ENCODE measurements around the gene PPARD. TPM values are rescaled to one million over a fixed set of nuclear protein-coding genes. Genes with fewer than 3 reads are reported as not detected.

Gene PPARD
- total RNA-seq, 1 experiment from 2014 or later, result 26.8 TPM

- DNase-seq, result no peak
- no TSS peak for BruUV-seq (replicated peaks)
- peak overlapping the region; percentile 34 for H3K27ac Mint-ChIP-seq (ENCODE audit: unreplicated experiment)
Observed at GRCh38 chr6:35317483-35318195, 24.7 kb upstream of the PPARD start.

GRCh38 chr6:35318196-35319171, 23.9 kb upstream of the PPARD start:
- TF ChIP-seq CTCF (IDR thresholded peaks at IDR 0.05; ENCODE audit: unreplicated experiment), result peak; percentile 9
- H3K27ac Mint-ChIP-seq (ENCODE audit: unreplicated experiment), result peak overlapping the region; percentile 34
- intact Hi-C loops (cut with micrococcal nuclease; ENCODE audit: unreplicated experiment), result no loop called here
- H3K36me3 Mint-ChIP-seq (ENCODE audit: insufficient read depth, unreplicated experiment), result peaks cover 17% of the 10 kb centered on the region
- peaks cover 9% of the 10 kb centered on the region for H3K4me1 Mint-ChIP-seq (ENCODE audit: low read depth, unreplicated experiment)
- H3K4me3 Mint-ChIP-seq (ENCODE audit: low read depth, unreplicated experiment), result peak overlapping the region; percentile 91
- peak; percentile 98 for DNase-seq
- no TSS peak for BruUV-seq (replicated peaks)
- CTCF ChIA-PET, result interaction anchor here (0.6 to 1.9 kb wide), 14 partner anchors 9 to 150 kb away, joined by 3 to 15 read pairs (median 5); partner anchors contain the start of genes DEF6, FANCE, PPARD and RPL10A
- no peaks in the 10 kb centered on the region for H3K9me3 Mint-ChIP-seq (ENCODE audit: low read depth, unreplicated experiment)
- no peaks in the 10 kb centered on the region for H3K27me3 Mint-ChIP-seq (ENCODE audit: unreplicated experiment)

More at GRCh38 chr6:35317483-35318195, 24.7 kb upstream of the PPARD start:
- peak overlapping the region; percentile 91 for H3K4me3 Mint-ChIP-seq (ENCODE audit: low read depth, unreplicated experiment)
- CTCF ChIA-PET, result interaction anchor here (0.6 to 1.9 kb wide), 14 partner anchors 10 to 151 kb away, joined by 3 to 15 read pairs (median 5); partner anchors contain the start of genes DEF6, FANCE, PPARD and RPL10A
- TF ChIP-seq CTCF (IDR thresholded peaks at IDR 0.05; ENCODE audit: unreplicated experiment), result peak; percentile 17
- peaks cover 17% of the 10 kb centered on the region for H3K36me3 Mint-ChIP-seq (ENCODE audit: insufficient read depth, unreplicated experiment)
- no peaks in the 10 kb centered on the region for H3K27me3 Mint-ChIP-seq (ENCODE audit: unreplicated experiment)
- no peaks in the 10 kb centered on the region for H3K9me3 Mint-ChIP-seq (ENCODE audit: low read depth, unreplicated experiment)
- peaks cover 9% of the 10 kb centered on the region for H3K4me1 Mint-ChIP-seq (ENCODE audit: low read depth, unreplicated experiment)
- intact Hi-C loops (cut with micrococcal nuclease; ENCODE audit: unreplicated experiment), result no loop called here

- Mint-ChIP-seq H3K4me1 (ENCODE audit: low read depth, unreplicated experiment) (peaks cover 9% of the 10 kb centered on the region), H3K9me3 (ENCODE audit: low read depth, unreplicated experiment) (no peaks in the 10 kb centered on the region), H3K27ac (ENCODE audit: unreplicated experiment) (no peak overlapping the region), H3K4me3 (ENCODE audit: low read depth, unreplicated experiment) (no peak overlapping the region), H3K36me3 (ENCODE audit: insufficient read depth, unreplicated experiment) (peaks cover 17% of the 10 kb centered on the region), H3K27me3 (ENCODE audit: unreplicated experiment) (no peaks in the 10 kb centered on the region)
- no peak for TF ChIP-seq CTCF (IDR thresholded peaks at IDR 0.05; ENCODE audit: unreplicated experiment)
- BruUV-seq (replicated peaks), result no TSS peak
- intact Hi-C loops (cut with micrococcal nuclease; ENCODE audit: unreplicated experiment), result no loop called here
- no peak for DNase-seq
- CTCF ChIA-PET, result interaction anchor here (0.6 to 1.9 kb wide), 4 partner anchors 8 to 206 kb away, joined by 3 to 9 read pairs (median 5); no protein-coding TSS in a partner anchor
Observed at GRCh38 chr6:35319346-35320030, 22.9 kb upstream of the PPARD start.

- H3K4me3 Mint-ChIP-seq (ENCODE audit: low read depth, unreplicated experiment), result no peak overlapping the region
- CTCF ChIA-PET, result interaction anchor here (0.6 to 0.7 kb wide), 2 partner anchors 14 to 205 kb away, joined by 3 to 5 read pairs; no protein-coding TSS in a partner anchor
- peaks cover 17% of the 10 kb centered on the region for H3K36me3 Mint-ChIP-seq (ENCODE audit: insufficient read depth, unreplicated experiment)
- no peaks in the 10 kb centered on the region for H3K27me3 Mint-ChIP-seq (ENCODE audit: unreplicated experiment)
- no TSS peak for BruUV-seq (replicated peaks)
- H3K4me1 Mint-ChIP-seq (ENCODE audit: low read depth, unreplicated experiment), result peaks cover 9% of the 10 kb centered on the region
- intact Hi-C loops (cut with micrococcal nuclease; ENCODE audit: unreplicated experiment), result no loop called here
- no peak for DNase-seq
- no peak for TF ChIP-seq CTCF (IDR thresholded peaks at IDR 0.05; ENCODE audit: unreplicated experiment)
- H3K9me3 Mint-ChIP-seq (ENCODE audit: low read depth, unreplicated experiment), result no peaks in the 10 kb centered on the region
- no peak overlapping the region for H3K27ac Mint-ChIP-seq (ENCODE audit: unreplicated experiment)
Observed at GRCh38 chr6:35320031-35320410, 22.3 kb upstream of the PPARD start.

Data from Calu3 (cell line).